Measurements from ENCODE around the gene MYL12B. TPM values are rescaled to one million over a fixed set of nuclear protein-coding genes. Genes with fewer than 3 reads are reported as not detected.

MYL12B gene
- total RNA-seq, 5 donors from 2014 or later (not counting 1 experiment from before 2014, with no cell fraction given) = 159 to 241 (median 206) TPM

GRCh38 chr18:3223356-3223755 is 38.6 kb upstream of the MYL12B start:
- no peaks in the 10 kb centered on the region for H3K9me3 ChIP-seq
- no peaks in the 10 kb centered on the region for H3K9me3 Mint-ChIP-seq
- no peak overlapping the region for H3K4me3 Mint-ChIP-seq
- DNase-seq = no peak
- peaks cover 0 to 2% of the 10 kb centered on the region in 2 experiments for H3K27me3 ChIP-seq (replicated peaks in 1 of 2; ENCODE audit: control insufficient read depth in 2 of 2, extremely low read depth in 1 of 2, insufficient read depth in 2 of 2, low read length in 1 of 2)
- peaks cover 3% of the 10 kb centered on the region for H3K36me3 Mint-ChIP-seq
- H3K36me3 ChIP-seq (ENCODE audit: control insufficient read depth in 2 of 2, extremely low read depth in 1 of 2, insufficient read depth in 1 of 2, low read length in 1 of 2) = no peaks in the 10 kb centered on the region
- H3K4me1 ChIP-seq (ENCODE audit: control insufficient read depth in 1 of 2, extremely low read depth in 1 of 2, insufficient read depth in 2 of 2, low read length in 2 of 2) = peaks cover 0 to 4% of the 10 kb centered on the region in 2 experiments
- no peak for ATAC-seq (replicated peaks in 1 of 4)
- H3K27ac ChIP-seq (ENCODE audit: low read length) = no peak overlapping the region
- CTCF ChIA-PET = interaction anchor here in 1 of 2 donors (0.6 to 1.0 kb wide), 2 partner anchors 23 to 36 kb away, joined by 3 to 4 read pairs; no protein-coding TSS in a partner anchor
- H3K4me3 ChIP-seq (ENCODE audit: control insufficient read depth in 1 of 2, extremely low read depth in 1 of 2, low read length in 1 of 2) = no peak overlapping the region
- WGBS (ENCODE audit: insufficient coverage) = no CpG with 5 or more reads among the region's 1 CpG
- POLR2A ChIA-PET = no interaction called here
- H3K27ac Mint-ChIP-seq = no peak overlapping the region
- no peaks in the 10 kb centered on the region for H3K27me3 Mint-ChIP-seq
- H3K4me1 Mint-ChIP-seq = peaks cover 6 to 10% (median 7%) of the 10 kb centered on the region in 3 donors

GRCh38 chr18:3224223-3224622 is 37.7 kb upstream of the MYL12B start:
- Mint-ChIP-seq H3K27ac (no peak overlapping the region), H3K9me3 (no peaks in the 10 kb centered on the region), H3K27me3 (no peaks in the 10 kb centered on the region), H3K4me1 (peaks cover 6 to 10% (median 7%) of the 10 kb centered on the region in 3 donors), H3K36me3 (peaks cover 8% of the 10 kb centered on the region), H3K4me3 (no peak overlapping the region)
- no peaks in the 10 kb centered on the region for H3K36me3 ChIP-seq (ENCODE audit: control insufficient read depth in 2 of 2, extremely low read depth in 1 of 2, insufficient read depth in 1 of 2, low read length in 1 of 2)
- ChIA-PET CTCF (no interaction called here), POLR2A (no interaction called here)
- peaks cover 0 to 2% of the 10 kb centered on the region in 2 experiments for H3K27me3 ChIP-seq (replicated peaks in 1 of 2; ENCODE audit: control insufficient read depth in 2 of 2, extremely low read depth in 1 of 2, insufficient read depth in 2 of 2, low read length in 1 of 2)
- H3K27ac ChIP-seq (ENCODE audit: low read length) = no peak overlapping the region
- H3K4me3 ChIP-seq (ENCODE audit: control insufficient read depth in 1 of 2, extremely low read depth in 1 of 2, low read length in 1 of 2) = no peak overlapping the region
- DNase-seq (no peak), ATAC-seq (replicated peaks in 1 of 4) (no peak)
- 83% methylated on average over 2 of the region's 3 CpGs for WGBS (ENCODE audit: insufficient coverage)
- H3K4me1 ChIP-seq (ENCODE audit: control insufficient read depth in 1 of 2, extremely low read depth in 1 of 2, insufficient read depth in 2 of 2, low read length in 2 of 2) = peaks cover 0 to 4% of the 10 kb centered on the region in 2 experiments
- H3K9me3 ChIP-seq = no peaks in the 10 kb centered on the region

- DNase-seq = no peak
- Mint-ChIP-seq H3K9me3 (no peaks in the 10 kb centered on the region), H3K4me3 (no peak overlapping the region), H3K27ac (no peak overlapping the region), H3K4me1 (peaks cover 5 to 10% (median 6%) of the 10 kb centered on the region in 3 donors), H3K27me3 (no peaks in the 10 kb centered on the region), H3K36me3 (peaks cover 9% of the 10 kb centered on the region)
- no peak for ATAC-seq (replicated peaks in 1 of 4)
- no peak overlapping the region for H3K4me3 ChIP-seq (ENCODE audit: control insufficient read depth in 1 of 2, extremely low read depth in 1 of 2, low read length in 1 of 2)
- no peaks in the 10 kb centered on the region for H3K36me3 ChIP-seq (ENCODE audit: control insufficient read depth in 2 of 2, extremely low read depth in 1 of 2, insufficient read depth in 1 of 2, low read length in 1 of 2)
- POLR2A ChIA-PET = no interaction called here
- H3K4me1 ChIP-seq (ENCODE audit: control insufficient read depth in 1 of 2, extremely low read depth in 1 of 2, insufficient read depth in 2 of 2, low read length in 2 of 2) = peaks cover 0 to 4% of the 10 kb centered on the region in 2 experiments
- H3K9me3 ChIP-seq = no peaks in the 10 kb centered on the region
- no peak overlapping the region for H3K27ac ChIP-seq (ENCODE audit: low read length)
- CTCF ChIA-PET = no interaction called here
- WGBS (ENCODE audit: insufficient coverage) = no CpG with 5 or more reads among the region's 3 CpGs
- peaks cover 0 to 2% of the 10 kb centered on the region in 2 experiments for H3K27me3 ChIP-seq (replicated peaks in 1 of 2; ENCODE audit: control insufficient read depth in 2 of 2, extremely low read depth in 1 of 2, insufficient read depth in 2 of 2, low read length in 1 of 2)
Observed at GRCh38 chr18:3225588-3225987, 36.3 kb upstream of the MYL12B start.

GRCh38 chr18:3226048-3226447 is 35.9 kb upstream of the MYL12B start:
- H3K36me3 Mint-ChIP-seq = peaks cover 13% of the 10 kb centered on the region
- Histone ChIP-seq H3K4me1 (ENCODE audit: control insufficient read depth in 1 of 2, extremely low read depth in 1 of 2, insufficient read depth in 2 of 2, low read length in 2 of 2) (peaks cover 0 to 4% of the 10 kb centered on the region in 2 experiments), H3K4me3 (ENCODE audit: control insufficient read depth in 1 of 2, extremely low read depth in 1 of 2, low read length in 1 of 2) (no peak overlapping the region), H3K9me3 (no peaks in the 10 kb centered on the region), H3K36me3 (ENCODE audit: control insufficient read depth in 2 of 2, extremely low read depth in 1 of 2, insufficient read depth in 1 of 2, low read length in 1 of 2) (no peaks in the 10 kb centered on the region), H3K27ac (ENCODE audit: low read length) (no peak overlapping the region), H3K27me3 (replicated peaks in 1 of 2; ENCODE audit: control insufficient read depth in 2 of 2, extremely low read depth in 1 of 2, insufficient read depth in 2 of 2, low read length in 1 of 2) (peaks cover 0 to 2% of the 10 kb centered on the region in 2 experiments)
- 90% methylated on average over 5 of the region's 6 CpGs for WGBS (ENCODE audit: insufficient coverage)
- no peak overlapping the region for H3K4me3 Mint-ChIP-seq
- peaks cover 5 to 10% (median 6%) of the 10 kb centered on the region in 3 donors for H3K4me1 Mint-ChIP-seq
- ChIA-PET POLR2A (interaction anchor here in 1 of 2 donors (0.6 kb wide), 1 partner anchor 218 kb away, joined by 9 read pairs; no protein-coding TSS in a partner anchor), CTCF (no interaction called here)
- no peaks in the 10 kb centered on the region for H3K9me3 Mint-ChIP-seq
- no peak for DNase-seq
- H3K27ac Mint-ChIP-seq = no peak overlapping the region
- H3K27me3 Mint-ChIP-seq = no peaks in the 10 kb centered on the region
- ATAC-seq (replicated peaks in 1 of 4) = no peak

- Histone ChIP-seq H3K36me3 (ENCODE audit: control insufficient read depth in 2 of 2, extremely low read depth in 1 of 2, insufficient read depth in 1 of 2, low read length in 1 of 2) (no peaks in the 10 kb centered on the region), H3K27me3 (replicated peaks in 1 of 2; ENCODE audit: control insufficient read depth in 2 of 2, extremely low read depth in 1 of 2, insufficient read depth in 2 of 2, low read length in 1 of 2) (no peaks in the 10 kb centered on the region), H3K9me3 (no peaks in the 10 kb centered on the region), H3K27ac (ENCODE audit: low read length) (no peak overlapping the region), H3K4me3 (ENCODE audit: control insufficient read depth in 1 of 2, extremely low read depth in 1 of 2, low read length in 1 of 2) (no peak overlapping the region), H3K4me1 (ENCODE audit: control insufficient read depth in 1 of 2, extremely low read depth in 1 of 2, insufficient read depth in 2 of 2, low read length in 2 of 2) (peaks cover 0 to 4% of the 10 kb centered on the region in 2 experiments)
- DNase-seq (no peak), ATAC-seq (replicated peaks in 1 of 4) (no peak)
- H3K4me3 Mint-ChIP-seq = no peak overlapping the region
- WGBS (ENCODE audit: insufficient coverage) = 90% methylated on average over 3 of the region's 9 CpGs
- CTCF ChIA-PET = interaction anchor here in 1 of 2 donors (1.0 kb wide), 1 partner anchor 102 kb away, joined by 4 read pairs; no protein-coding TSS in a partner anchor
- POLR2A ChIA-PET = no interaction called here
- H3K27ac Mint-ChIP-seq = no peak overlapping the region
- H3K4me1 Mint-ChIP-seq = peaks cover 0 to 5% (median 0%) of the 10 kb centered on the region in 3 donors
- H3K27me3 Mint-ChIP-seq = no peaks in the 10 kb centered on the region
- H3K36me3 Mint-ChIP-seq = peaks cover 15% of the 10 kb centered on the region
- no peaks in the 10 kb centered on the region for H3K9me3 Mint-ChIP-seq
Observed at GRCh38 chr18:3230401-3231334, 31.3 kb upstream of the MYL12B start.

- no peak for DNase-seq
- Mint-ChIP-seq H3K27ac (no peak overlapping the region), H3K27me3 (no peaks in the 10 kb centered on the region), H3K36me3 (peaks cover 12% of the 10 kb centered on the region), H3K4me1 (no peaks in the 10 kb centered on the region), H3K9me3 (no peaks in the 10 kb centered on the region), H3K4me3 (no peak overlapping the region)
- Histone ChIP-seq H3K4me1 (ENCODE audit: control insufficient read depth in 1 of 2, extremely low read depth in 1 of 2, insufficient read depth in 2 of 2, low read length in 2 of 2) (peaks cover 0 to 4% of the 10 kb centered on the region in 2 experiments), H3K27ac (ENCODE audit: low read length) (no peak overlapping the region), H3K4me3 (ENCODE audit: control insufficient read depth in 1 of 2, extremely low read depth in 1 of 2, low read length in 1 of 2) (no peak overlapping the region), H3K27me3 (replicated peaks in 1 of 2; ENCODE audit: control insufficient read depth in 2 of 2, extremely low read depth in 1 of 2, insufficient read depth in 2 of 2, low read length in 1 of 2) (no peaks in the 10 kb centered on the region), H3K9me3 (no peaks in the 10 kb centered on the region), H3K36me3 (ENCODE audit: control insufficient read depth in 2 of 2, extremely low read depth in 1 of 2, insufficient read depth in 1 of 2, low read length in 1 of 2) (no peaks in the 10 kb centered on the region)
- ATAC-seq (replicated peaks in 1 of 4) = no peak
- CTCF ChIA-PET = no interaction called here
- POLR2A ChIA-PET = no interaction called here
- no CpG with 5 or more reads among the region's 1 CpG for WGBS (ENCODE audit: insufficient coverage)
Observed at GRCh38 chr18:3233004-3233403, 28.9 kb upstream of the MYL12B start.

Measured in T-cell (primary cell).